HG02981 (cell line): Measurements from ENCODE around the gene MRGPRF.

ENCODE experiments used
- ATAC-seq: cut with Tn5 transposase; IDR thresholded peaks from one replicate; pipeline ENCODE4 v1.9.1; 2021; ENCODE audit warnings: mild to moderate bottlenecking, moderate library complexity; ENCODE audit not compliant: unreplicated experiment

Gene MRGPRF, protein sequence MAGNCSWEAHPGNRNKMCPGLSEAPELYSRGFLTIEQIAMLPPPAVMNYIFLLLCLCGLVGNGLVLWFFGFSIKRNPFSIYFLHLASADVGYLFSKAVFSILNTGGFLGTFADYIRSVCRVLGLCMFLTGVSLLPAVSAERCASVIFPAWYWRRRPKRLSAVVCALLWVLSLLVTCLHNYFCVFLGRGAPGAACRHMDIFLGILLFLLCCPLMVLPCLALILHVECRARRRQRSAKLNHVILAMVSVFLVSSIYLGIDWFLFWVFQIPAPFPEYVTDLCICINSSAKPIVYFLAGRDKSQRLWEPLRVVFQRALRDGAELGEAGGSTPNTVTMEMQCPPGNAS

DNA sequence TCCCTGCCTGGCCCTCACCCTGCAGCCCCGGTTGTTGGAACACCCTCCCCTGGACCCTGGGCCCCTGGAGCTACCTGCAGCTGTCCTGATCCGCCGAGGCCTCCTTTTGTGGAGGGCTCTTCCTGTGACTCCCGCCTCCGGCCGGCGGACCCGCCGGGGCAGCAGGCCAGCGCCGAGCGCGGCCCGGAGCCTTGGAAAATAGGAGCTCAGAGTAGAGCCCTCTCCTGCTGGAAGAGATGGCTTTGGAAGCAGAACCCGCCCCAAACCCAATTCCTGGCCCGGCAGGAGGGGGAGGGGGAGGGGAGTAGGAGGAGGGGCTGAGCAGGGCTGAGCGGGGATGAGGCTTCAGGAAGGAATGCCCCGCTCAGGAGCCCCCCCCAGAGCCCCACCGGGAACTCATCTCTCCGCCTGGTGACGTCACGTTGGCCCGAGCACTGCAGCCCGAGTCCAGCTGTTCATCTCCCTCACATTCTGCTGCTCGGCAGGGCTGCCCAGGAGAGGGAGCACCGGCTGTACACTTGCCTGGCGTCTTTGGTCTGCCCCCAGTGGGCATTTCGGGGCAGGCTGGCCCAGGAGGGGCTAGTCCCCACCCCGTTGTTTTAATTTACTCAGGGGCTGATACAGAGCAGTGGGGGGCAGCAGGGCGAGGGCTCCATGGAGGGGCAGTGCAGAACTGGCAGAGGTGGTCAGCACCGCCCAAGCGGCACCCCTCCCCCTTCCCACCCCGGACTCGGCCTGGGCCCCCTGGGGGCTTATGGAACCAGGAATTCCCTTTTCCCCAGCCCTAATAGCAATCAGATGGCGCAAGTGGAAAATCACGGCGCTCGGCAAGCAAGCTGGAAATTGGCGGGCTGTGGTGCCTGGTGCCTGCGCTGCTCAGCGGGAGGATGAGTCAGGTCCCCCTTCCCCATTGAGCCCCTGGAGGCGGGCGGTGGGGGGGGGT is at the start of gene MRGPRF:
Gene MRGPRF, minus strand, starts transcription at position 238 of the 943 bp plus-strand sequence. CDS start 3,345 bp downstream, outside the sequence.
- no peak for ATAC-seq

DNA sequence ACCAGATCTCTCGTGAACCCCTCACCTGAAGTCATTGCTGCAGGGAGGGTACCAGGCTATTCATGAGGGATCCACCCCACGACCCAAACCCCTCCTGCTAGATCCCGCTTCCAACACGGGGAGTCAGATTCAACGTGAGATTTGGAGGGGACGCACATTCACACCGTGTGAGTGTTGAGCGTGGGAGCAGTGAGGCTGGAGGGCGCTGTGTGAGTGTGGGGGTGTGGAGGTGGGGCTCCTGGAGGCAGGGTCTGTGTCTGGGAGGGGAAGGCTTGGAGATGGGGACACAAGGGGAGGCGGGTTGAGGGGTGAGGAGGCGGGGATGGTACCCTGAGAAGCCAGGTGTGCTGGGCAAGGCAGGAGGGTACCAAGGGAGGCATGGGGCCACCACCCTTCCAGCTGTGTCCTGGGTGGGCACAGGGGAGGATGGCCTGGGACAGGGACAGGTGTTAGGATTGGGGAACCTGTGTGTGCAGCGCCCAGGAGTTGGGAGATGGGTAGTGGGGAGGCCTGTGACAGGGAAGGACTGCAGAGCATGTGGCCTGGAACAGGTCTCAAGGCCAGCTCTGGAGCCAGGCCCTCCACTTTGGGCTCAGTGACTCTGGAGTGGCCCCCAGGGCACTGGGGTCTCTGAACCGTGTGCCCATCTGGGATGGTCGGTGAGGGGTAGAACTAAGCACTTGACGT is 49.3 kb upstream of the MRGPRF start:
- no peak for ATAC-seq

DNA sequence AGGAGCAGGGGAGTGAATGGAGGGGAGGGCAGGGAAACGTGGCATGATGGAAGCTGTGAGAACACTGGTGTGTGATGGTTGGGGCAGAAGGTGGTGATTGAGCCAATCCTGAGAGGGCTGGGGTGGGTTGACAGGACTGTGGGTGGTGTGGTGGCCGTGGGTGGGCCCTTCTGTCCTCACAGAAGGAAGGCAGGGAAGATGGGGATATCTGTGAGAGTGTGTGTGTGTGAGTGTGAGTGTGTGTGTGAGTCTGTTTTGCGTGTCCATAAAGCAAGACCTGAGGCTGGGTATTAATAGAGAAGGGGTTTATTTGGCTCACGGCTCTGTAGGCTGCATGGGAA is 48.6 kb upstream of the MRGPRF start:
- ATAC-seq = no peak

DNA sequence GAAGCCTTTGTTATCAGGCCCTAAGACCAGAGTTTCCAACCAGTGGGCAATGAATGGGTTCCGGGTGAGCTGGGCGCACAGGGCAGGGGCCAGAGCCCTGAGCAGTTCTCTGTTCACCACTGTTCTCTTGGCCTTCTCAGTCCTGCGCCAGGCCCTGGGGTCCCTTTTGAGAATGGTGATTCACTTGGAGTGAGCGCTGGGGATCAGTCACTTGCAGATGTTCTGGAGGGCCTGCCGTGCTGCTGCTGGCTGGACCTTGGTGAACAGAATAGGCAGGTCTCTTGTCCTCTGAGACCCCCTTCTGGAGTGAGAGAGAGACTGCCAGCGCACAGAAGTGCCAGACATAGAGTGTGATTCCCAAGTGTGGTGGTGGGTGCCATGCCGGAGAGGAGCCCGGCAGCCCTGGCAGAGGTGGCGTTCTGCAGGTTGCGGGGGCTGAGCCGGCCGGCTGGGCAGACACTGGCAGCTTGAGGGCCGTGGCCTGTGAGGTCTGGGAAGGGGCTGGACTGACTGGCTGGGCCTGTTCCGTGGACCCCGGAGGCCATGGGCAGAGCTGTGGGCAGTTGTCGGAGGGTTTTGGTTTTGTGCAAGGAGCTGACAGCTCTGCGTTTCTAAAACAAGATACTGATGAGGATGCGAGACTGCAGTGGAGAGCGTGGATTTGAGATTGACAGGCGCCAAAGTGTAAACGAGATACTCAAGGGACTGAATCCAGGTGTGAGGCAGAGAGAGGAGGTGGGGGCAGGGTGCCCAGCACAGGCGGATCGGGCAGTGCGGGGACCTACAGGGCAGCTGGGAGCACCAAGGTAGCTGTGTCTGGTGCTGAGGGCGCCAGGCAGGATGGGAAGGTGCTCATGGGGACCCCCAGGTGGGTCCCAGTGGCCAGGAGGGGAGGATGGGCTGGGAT is 48.0 kb upstream of the MRGPRF start:
- no peak for ATAC-seq

DNA sequence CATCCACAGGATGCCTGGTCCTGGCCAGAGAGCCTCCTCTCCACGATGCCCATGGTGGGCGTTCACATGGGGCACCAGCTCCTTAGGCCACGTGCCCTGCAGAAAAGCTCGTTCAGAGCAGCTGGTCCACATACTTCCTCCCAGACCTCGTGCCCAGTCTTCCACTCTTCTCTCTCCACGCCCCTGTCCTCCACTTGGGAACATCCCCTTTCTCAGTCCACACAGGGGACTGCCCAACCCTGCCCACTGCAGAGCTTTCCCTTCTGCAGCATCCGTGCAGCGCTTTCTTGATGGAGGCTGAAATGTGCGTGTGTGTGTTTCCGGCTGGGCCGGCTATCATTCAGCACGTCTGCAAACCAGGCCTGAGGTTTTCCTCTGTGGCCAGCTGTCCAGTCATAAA is 46.9 kb upstream of the MRGPRF start:
- no peak for ATAC-seq

DNA sequence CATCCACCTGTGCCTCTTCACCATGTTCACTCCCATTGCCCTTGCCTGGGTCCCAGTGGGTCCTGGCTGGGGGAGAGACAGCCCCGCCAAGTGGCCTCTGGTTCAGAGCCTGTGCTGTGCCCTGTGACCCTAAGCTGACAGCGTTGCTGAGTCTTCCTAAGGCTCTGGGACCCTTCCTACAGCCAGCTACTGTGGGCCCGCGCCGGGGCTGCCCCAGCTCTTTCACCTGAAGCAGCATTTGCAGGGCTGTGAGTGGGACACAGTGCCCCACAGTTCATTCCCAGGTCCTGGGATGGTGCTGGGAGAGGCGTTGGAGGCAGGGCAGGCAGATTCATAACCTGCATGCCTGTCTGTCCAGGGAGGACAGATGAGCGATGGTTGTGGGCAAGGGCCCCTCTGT is 46.4 kb upstream of the MRGPRF start:
- ATAC-seq = no peak

DNA sequence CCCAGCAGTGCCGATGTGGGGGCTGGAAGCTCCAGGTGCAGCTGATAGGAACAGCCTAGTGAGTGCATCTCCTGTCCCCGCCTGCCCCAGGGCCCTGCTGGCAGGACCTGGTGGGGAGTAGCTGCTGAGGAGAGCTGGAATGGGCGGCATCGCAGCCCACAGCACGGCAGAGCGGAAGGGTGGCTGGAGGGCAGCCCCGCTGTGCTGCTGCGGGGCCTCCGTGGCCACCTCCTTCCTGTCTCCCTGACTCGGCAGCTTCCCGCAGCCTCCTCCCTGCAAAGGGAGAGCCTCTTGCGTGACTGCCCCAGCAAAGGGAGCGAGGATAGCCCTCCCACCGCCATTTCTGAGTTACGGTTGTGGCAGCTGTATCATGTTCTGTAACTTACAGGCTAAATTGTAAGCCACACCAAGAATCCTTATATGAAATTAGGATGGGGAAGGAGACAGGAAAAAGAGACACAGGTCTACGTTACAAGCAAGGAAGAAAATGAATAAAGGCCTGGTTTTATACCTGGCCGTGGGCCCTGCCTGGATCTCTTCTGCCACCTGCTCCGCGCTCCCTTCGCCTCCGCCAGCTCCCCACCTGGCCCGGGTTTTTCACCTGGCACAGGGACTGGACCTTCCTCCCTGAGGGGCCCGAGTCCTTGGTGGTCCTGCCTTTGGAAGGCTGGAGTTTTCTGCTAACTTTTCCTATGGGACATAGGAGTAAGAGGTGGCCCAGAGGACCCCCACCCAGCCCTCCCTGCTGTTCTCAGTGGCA is 45.6 kb upstream of the MRGPRF start:
- no peak for ATAC-seq

DNA sequence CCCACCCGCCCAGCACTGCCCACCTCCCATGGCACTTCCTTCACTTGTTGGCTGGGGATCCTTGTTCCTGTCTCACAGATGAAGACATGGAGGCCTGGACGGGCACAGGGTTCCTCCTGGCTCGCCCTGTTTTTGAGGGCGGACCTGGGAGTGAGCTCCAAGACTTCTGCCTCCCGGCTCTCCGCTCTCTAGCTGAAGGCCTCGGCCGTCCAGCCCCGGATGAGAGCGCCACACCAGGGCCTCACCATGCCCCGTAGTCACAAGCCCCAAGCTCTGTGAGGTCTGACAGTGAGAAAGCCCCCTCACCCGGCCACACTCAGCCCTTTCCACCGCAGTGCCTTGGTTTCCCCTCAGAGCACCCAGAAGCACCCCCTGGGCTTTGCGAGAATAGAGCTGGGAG is 44.8 kb upstream of the MRGPRF start:
- no peak for ATAC-seq

DNA sequence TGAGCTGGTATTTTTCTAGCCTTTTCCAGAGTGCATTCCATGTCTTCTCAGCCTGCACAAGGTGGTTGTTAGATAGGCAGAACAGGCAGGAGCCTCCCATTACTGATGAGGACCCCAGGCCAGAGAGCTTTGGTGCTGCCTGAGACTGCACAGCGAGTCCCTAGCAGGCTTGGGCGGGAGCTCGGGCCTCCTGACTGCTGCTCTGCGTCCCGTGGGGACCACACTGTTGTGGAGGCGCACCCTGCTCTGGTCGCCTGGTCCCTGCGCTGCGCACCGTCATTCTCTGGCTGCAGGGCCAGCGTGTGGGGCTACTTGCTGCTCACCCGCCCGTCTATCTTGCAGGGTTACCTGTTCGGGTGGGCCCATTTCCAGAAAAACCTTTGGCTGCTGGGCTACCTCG is 44.2 kb upstream of the MRGPRF start:
- no peak for ATAC-seq

DNA sequence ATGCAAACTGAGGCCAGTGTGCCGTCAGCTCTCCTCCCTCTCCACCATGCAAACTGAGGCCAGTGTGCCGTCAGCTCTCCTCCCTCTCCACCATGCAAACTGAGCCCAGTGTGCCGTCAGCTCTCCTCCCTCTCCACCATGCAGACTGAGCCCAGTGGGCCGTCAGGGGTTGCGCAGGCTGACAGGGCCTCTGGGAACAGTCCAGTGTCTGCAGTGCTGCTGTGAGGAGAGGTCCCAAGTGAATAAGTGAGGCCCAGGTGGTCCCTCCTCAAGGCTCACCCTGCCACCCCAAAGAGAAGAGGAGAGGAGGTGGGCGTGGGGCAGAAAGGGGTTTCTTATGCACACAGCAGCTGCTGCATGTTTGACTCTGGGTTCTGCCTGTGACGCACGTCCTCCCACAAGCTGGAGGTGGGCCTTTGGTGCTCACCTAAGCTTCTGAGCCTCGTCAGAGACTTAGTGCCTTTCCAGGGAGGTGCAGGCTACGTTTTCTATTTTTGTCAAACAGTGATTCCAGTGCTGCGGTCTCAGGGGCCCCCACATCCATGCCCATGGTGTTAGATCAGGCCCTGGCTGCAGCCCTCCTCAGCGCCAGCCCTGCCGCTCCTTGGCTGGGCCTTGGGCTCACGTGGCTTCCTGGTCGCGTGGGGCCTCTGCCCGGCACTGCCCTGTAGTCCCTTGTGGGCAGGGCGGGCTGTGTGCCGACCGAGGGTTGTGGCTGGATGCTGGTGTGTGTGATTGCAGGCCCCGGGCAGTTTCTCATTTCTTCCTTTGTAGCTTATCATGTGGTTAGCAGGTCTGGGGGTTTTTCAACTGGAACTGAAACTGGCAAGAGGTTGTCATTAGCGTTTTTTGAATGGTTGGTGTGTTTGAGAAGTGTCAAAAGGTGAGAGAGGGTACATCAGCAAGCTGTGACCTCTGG is 42.8 kb upstream of the MRGPRF start:
- peak; percentile 74 for ATAC-seq

DNA sequence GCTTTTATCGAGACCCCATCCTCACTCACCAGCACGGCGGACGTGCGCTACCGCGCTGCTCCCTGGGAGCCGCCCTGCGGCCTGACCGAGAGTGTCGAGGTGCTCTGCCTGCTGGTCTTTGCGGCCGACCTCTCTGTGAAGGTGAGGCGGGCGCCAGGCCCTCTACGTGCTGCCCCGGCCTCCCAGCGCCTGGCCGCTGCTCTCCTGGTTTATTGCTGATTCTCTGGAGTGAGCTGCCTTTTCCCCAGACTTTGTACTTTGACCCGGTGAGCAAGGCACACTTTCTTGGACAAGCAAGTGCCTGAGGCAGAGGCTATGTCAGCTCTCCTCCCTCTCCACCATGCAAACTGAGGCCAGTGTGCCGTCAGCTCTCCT is 42.2 kb upstream of the MRGPRF start:
- ATAC-seq = no peak

DNA sequence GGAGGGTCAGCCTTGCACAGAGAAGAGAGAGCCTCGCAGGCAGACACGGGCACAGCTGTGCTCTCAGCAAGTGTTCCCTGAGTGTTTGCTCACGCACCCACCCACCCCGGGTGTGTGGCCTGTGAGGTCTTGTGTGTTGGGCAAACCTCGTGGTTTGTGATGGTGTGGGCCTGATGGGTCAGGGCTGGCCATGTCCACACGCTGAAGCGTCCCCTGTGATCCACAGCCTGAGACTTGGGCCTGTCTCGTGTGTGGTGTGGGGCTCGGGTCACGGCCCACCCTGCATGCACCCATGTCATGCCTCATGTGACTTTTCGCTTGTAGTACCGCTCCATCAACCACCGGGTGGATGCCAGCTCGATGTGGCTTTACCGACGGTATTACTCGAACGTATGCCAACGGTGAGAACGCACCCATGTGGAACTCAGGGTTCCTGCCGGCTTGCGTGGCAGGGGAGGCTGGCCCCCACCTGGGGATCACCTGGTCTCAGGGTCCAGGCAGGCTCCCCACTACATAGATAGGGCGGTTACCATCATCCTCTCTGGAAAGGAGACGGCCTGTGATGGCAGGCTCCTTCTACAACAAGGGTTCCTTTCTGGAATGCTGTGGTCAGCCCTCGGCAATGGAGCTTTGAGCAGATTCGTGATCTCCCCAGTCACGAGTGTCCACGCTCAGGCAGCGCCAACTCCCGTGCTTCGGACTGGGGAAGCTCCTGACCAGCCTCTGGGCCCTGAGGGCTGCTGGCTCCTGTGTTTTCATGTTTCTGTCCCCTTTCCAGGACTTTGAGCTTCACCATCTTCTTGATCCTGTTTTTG is 41.6 kb upstream of the MRGPRF start:
- ATAC-seq = no peak

DNA sequence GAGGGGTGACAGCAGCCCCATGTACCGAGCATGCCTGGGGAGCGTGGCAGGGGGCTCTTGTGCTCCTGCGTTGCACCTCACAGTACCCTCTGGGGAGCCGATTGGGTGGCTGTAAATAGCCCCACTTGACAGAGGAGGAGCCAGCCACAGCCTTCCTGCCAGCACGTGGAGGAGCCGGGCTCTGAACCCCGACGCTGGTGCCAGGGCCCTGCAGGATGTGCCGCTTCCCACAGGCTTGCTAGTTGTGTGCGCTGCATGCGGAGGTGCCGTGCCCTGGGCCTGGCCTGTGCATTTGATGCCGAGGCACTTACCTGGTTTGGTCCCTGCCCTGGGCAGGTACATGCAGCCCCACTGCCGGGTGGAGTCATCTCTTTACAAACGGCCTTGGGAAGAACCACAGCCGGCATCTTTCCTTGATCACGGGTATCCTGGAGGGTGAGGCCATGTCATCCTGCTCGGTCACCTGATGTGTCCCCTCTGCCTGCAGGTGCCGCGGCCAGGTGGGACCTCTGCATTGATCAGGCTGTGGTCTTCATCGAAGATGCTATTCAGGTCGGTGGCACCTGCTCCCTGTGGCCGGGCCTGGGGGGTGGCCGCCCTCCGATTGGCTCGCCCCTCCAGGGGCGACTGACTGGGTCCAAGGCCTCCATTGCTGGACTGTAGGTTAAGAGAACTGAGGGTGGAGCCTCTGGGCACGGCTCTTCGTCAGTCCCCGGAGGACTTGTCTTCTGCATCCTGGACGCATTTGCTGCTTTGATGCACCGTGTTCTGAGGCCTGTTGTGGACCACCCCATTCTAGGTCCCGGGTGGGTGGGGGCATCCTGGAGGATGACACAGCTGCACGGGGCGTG is 40.7 kb upstream of the MRGPRF start:
- ATAC-seq = no peak

DNA sequence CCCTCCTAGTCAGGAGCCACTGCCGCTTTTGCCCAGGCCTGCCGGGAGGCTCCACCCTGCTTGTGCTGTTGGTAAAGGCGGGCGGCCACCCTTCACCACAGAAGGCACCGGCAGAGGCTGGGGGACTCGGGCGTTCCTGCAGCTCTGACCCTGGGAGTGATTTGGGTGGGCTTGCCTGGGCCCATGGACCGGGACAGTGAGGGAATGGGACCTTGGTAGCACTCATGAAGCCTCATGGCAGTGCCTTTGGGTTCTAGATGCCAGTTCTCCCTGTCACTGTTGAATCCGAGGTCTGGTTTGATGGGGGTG is 40.1 kb upstream of the MRGPRF start:
- no peak for ATAC-seq

DNA sequence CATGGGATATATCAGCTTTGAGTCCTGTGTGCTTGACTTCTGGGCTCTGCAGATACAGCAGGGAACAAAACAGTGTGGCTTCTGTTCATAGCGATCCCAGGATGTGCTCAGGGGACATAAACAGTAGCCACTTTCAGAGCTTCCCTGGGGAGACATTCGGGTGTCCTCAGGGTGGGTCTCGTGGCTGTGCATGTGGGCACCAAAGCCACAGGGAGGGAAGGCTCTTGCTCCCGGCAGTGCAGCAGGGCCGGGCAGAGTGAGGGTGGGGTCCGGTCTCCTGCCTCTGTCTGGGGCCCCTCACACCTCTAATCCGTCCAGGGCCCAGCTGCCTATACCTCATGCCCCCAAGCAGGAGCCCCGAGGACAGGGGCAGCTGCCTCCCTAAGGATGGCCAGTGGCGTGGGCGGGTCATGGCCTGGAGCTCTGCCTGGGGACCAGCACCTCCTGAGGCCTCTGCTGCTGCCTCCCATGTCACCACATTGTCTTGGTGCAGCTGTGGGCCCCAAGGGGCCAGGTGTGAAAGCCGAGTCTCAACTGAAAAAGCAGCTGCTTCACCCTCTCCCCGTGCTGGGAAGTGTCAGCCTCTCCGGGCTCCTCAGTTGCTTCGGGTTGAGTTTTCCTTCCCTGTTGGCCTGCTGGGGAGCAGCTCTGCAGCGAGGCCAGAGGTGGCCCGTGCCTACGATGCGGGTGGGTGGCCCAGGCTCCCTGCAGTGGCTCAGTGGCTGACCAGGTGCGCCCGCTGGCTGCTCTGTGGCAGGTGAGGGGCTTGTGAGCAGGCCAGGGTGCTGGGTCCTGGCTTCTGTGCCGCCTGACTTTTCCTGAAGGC is 39.5 kb upstream of the MRGPRF start:
- ATAC-seq = no peak
